GM18951 (cell line): Measurements from ENCODE around the gene HOXD10.

Source experiments
- POLR2A ChIP-seq: IDR thresholded peaks from 4 replicates; pipeline ENCODE4 v1.6.1; 2011; ENCODE audit warnings: mild to moderate bottlenecking; ENCODE audit not compliant: insufficient read length, insufficient read depth; ENCODE audit errors: extremely low read depth
- in situ Hi-C: fragments of 300-500 bp; cut with MboI; formaldehyde crosslinking; loops from one replicate; pipeline ENCODE4 v1.12.0; 2022; ENCODE audit warnings: low sequenced_read_pairs, mixed read lengths, inconsistent platforms; ENCODE audit not compliant: unreplicated experiment

Gene HOXD10

GRCh38 chr2:176103194-176103593 lies 13.4 kb upstream of the HOXD10 start:
- TF ChIP-seq POLR2A: no peak
- in situ Hi-C loops: no loop called here

- in situ Hi-C loops: no loop called here
Measured at GRCh38 chr2:176103742-176104315, 12.7 kb upstream of the HOXD10 start.

DNA sequence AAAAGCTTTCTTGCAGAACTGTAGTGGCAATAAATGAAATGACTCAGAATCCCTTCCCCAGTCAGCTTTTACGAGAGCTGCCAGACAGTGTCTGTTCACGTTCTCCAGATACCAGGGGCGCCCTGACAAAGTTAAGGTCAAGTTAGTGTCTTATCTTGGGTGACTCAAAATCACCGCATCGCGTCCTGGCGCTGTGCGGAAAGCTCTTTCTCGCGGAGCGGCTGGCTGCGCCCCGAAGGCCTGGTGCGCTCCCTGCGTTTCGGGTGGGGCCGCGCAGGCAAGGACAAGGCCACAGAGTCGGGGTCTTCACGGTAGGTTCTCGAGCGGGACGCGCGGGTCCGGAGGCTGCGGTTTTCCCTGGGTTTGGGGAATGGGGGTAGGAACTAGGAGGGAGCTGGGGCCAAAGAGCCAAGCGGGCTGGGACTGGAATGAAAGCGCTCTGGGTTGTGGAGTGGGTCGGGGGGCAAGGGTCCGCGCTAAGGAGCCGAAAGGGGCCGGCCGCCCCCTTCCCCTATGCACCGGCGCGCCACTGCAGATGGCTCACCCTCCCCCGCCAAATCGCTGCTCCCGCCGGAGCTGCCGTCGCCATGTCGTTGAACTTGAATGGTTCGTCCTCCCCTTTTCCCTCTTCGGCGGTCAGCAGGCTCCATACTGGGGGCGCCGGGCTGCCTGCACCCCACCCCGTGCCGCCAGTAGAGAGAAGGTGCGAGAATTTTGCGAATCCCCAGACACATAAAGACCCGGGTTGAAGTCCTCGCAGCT lies 12.1 kb upstream of the HOXD10 start:
- TF ChIP-seq POLR2A: no peak

More at GRCh38 chr2:176103742-176104315, 12.7 kb upstream of the HOXD10 start:
- no peak for TF ChIP-seq POLR2A

GRCh38 chr2:176105078-176105729 lies 11.4 kb upstream of the HOXD10 start:
- in situ Hi-C loops: no loop called here

More for the DNA sequence above, 12.1 kb upstream of the HOXD10 start:
- in situ Hi-C loops: no loop called here

DNA sequence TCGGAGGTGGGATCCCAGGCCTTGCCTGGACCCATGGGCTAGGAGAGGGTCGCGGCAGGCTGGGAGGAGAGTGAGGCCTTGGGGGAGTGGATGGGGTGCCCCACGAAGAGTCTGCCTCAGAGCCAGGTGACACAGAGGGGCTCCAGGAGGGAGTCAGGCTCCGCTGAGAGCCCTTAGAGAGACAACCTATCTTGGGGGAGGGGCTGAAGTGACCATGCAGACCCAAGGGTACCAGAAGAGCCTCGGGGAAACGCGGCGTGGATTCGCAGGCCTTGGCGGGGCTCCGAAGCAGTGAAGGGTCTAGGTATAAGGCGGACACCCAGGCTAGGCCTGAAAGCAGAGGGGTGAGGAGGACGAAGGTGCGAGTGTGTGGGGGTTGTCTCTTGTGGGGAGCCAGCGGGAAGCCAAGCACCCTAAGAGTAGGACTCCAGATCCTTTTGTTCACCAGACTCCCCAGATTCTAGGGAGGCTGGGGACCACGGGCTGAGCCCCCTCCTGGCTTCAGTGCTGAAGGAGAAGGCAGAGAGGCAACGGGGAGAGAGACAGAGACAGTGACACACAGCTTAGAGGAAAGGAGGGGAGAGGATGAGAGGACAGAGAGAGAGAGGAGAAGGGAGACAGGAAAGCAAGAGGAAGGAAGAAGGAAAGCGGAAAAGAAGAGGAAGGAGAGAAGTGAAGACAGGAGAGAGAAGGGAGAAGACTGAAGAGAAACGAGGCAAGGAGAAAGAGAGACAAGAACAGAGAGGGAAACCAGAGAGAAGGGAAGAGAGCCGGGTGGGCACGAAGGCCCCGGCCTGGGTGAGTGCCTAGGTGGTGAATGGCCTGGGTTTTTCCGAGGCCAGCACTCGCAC lies 10.6 kb upstream of the HOXD10 start:
- no peak for TF ChIP-seq POLR2A
- in situ Hi-C loops: no loop called here

More at GRCh38 chr2:176105078-176105729, 11.4 kb upstream of the HOXD10 start:
- TF ChIP-seq POLR2A: no peak

GRCh38 chr2:176106581-176107539 lies 9.7 kb upstream of the HOXD10 start, which contains the start of gene HOXD11:
HOXD11 (plus strand) TSS chr2:176107280; CDS start chr2:176107356, 76 bp downstream.
- no peak for TF ChIP-seq POLR2A
- in situ Hi-C loops: no loop called here

- no peak for TF ChIP-seq POLR2A
- in situ Hi-C loops: no loop called here
Measured at GRCh38 chr2:176107731-176108181, 8.8 kb upstream of the HOXD10 start.

DNA sequence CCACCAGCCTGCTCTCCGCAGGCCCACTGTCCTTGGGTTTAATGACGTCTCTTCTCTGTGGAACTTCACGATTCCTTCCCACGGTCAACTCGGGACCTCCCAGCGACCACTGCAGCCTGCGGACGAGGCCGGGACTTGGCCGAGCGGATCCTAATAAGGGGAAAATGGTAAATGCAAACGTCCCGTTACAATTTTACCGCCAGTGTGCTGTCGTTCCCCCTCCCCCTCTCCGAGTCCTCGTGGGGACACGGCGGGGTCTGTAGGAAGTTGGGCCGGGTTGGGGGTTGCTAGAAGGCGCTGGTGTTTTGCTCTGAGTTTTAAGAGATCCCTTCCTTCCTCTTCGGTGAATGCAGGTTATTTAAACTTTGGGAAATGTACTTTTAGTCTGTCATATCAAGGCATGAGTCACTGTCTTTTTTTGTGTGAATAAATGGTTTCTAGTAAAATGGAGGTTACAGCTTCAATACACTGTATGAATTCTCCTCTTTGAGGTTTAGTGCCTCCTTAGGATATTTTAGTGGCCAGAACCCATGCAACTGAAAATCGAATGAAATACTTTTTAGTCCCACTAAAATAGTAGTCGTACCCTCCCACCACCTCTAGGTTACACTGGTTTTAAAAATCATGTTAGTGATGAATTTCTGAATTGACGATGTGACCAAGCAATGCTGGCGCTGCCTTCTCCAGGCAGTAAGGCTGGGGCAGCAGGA lies 7.2 kb upstream of the HOXD10 start:
- in situ Hi-C loops: no loop called here
- no peak for TF ChIP-seq POLR2A

DNA sequence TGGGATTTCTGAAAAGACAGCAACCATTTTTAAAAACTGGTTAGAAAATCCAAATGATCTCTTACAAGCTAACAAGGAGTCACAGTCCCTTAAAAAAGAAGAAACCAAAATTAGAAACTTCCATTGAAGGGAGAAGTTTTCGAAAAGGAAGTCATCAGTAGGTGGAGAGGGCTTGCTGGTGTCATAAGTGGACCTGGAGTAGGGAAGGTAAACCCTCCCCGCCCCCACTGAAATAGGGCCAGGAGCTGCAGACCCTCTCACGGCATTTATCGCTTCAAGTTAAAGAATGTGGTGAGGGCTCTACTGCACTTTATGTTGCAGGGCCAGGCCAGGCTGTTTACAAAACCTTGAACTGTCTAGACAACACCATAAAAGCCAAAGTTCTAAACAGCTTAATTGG lies 6.6 kb upstream of the HOXD10 start:
- no peak for TF ChIP-seq POLR2A
- in situ Hi-C loops: no loop called here

DNA sequence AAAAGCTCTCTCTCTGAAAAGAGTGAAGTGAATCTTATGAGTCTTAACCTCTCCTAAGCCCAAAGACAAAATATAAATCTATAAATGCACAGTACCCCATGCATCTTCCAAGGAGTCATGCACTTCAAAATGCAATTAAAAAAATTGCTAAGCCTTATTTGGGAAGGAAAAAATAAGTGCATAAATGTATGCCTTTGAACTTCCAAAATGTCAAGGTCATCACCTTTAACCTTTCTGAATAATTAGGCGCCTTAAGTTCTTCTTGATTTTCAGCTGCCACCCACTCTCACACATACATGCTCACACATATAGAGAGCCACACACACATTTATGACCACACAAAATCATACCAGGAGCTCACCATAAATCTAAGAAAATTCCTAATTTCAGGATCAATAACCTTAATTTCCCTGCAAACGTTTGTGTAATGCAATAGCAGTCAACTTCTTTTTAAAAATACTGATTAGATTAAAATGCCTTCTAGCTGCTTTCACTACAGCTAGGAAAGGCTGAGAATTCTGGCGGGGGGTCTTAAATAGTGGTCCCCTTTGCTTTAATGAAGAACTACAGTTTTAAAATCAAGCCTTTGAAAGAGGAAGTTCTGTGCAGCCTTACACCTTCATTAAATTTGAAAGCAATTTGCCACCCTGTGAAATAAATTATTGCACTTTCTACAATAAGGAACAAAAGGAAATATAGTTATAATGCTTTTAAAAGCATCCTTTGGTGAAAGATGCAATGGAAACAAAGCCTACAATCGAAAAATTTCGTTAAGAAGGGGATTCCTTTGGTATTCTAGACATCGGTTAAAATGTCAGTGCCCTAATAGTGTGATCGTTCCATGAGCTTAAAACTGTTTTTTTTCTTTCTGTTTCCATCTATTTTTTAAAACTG lies 5.9 kb upstream of the HOXD10 start:
- TF ChIP-seq POLR2A: no peak
- in situ Hi-C loops: no loop called here
